GM21447 (cell line): Measurements from ENCODE around the gene MARK3.

Experiments
- ATAC-seq: cut with Tn5 transposase; IDR thresholded peaks from one replicate; pipeline ENCODE4 v1.9.1; 2021; ENCODE audit not compliant: unreplicated experiment

Gene MARK3

DNA sequence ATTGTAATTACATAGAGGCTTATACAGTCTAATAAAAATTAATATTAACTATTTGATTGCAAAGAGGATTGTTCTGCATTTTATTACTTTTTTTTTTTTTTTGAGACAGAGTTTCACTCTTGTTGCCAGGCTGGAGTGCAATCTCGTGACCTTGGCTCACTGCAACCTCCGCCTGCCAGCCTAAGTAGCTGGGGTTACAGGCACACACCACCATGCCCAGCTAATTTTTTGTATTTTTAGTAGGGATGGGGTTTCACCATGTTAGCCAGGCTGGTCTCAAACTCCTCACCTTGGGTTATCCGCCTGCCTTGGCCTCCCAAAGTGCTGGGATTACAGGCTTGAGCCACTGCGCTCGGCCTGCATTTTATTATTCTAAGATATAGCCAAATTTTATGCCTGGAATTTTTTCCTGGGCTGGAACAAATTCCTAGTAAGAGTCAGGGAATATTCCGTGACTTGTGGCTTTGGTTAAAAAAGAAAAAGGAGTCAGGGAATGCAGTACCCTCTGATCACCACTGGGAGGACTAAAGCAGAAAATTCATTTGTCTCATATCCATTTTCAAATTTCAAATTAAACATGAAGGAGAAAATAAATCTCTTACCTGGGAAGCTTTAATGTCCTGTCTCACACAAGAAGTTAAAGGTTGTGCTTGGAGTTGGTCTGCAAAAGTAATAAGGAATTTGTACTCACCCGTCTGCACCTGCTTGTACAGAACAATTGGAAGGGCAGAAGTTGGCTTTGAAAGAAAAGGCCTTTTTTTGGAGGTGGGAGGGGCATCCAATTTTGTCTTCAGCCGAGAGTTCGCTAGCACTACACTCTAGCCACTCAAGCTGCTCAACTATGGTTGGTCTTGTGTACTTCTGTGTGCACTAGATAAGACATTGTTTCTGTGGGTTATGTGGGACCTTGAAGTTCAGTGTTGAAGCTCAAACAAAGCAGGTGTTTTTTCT is 8.7 kb downstream of the MARK3 start:
- ATAC-seq = no peak

DNA sequence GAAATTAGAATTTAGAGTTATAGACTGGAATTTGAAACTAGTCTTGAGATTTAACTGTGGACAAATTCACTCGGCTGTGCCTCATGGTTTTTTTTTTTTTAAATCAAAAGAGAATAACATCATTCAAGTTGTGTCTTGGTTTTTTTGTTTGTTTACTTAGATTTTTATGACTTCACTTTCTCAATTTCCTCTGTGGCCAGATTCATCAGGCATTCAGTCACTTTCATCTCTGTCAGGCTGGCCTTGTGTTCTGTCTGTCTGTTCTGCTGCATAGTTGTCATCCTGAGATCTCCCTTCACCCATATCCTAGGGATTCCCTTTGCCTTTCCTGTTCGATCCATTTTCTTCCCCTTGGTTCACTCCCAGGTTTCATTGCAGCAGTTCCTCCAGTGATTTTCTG is 10.0 kb downstream of the MARK3 start:
- ATAC-seq = no peak

DNA sequence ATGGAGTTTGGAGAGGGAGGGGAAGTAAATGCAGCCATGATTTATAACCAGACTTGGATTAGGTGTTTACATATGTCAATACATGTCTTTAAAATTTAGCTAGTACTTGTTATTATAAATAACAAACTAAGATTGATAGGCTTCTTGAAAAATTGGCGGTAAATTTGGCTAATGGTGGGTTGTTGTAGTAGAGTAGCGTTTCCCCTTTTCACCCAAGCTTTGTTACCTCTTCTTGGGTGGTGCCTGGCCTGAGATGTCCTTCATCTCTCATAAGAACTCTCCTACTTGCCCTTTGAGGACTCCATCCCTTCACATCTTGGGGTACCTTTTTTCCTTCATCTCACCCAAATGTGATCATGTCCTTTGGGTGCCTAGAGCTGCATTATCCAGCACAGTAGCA is 11.2 kb downstream of the MARK3 start:
- ATAC-seq = no peak

DNA sequence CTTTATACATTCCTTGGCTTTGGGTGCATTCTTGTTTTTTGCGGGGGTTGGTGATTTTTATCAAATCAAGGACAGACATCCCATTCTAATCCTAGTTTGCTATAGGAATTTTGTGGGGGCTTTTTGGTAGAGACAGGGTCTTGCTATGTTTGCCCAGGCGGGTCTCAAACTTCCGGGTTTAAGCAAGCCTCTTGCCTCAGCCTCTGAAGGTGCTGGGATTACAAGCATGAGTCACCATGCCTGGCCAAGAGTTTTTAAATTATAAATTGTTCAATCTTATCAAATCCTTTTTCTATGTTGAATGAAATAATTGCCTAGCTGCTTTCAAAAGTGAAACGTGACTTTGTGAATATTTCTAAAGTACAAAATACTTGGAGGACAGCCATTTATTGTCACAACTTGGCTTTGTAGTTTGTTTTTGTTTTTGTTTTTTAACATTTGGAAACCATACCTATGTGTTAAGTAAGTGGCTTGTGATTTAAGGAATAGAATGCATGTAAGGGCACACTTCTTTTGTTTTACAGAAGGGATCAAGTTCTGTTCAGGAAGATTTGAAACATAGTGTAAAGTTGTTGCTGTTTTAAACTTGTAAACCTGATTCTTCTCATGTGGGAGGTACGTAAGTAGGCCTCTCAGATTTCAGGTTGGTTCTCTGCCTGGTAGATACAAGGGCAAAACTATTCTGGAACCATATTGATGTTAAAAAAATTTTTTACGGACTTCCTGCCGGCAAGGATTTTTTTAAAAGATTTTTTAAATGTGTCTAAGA is 13.4 kb downstream of the MARK3 start:
- no peak for ATAC-seq

DNA sequence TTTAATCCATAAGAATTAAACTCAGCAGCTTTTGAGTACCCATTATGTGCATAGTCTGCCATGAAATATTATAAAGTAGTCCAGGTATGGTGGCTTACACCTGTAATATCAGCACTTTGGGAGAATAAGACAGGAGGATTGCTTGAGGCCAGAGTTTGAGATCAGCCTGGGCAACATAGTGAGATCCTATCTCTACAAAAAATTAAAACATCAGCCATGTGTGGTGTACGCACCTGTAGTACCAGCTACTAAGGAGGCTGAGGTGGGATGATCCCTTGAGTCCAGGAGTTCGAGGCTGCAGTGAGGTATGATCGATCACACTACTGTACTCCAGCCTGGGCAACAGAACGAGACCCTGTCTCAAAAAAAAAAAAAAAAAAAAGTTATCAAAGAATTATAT is 15.3 kb downstream of the MARK3 start:
- no peak for ATAC-seq

DNA sequence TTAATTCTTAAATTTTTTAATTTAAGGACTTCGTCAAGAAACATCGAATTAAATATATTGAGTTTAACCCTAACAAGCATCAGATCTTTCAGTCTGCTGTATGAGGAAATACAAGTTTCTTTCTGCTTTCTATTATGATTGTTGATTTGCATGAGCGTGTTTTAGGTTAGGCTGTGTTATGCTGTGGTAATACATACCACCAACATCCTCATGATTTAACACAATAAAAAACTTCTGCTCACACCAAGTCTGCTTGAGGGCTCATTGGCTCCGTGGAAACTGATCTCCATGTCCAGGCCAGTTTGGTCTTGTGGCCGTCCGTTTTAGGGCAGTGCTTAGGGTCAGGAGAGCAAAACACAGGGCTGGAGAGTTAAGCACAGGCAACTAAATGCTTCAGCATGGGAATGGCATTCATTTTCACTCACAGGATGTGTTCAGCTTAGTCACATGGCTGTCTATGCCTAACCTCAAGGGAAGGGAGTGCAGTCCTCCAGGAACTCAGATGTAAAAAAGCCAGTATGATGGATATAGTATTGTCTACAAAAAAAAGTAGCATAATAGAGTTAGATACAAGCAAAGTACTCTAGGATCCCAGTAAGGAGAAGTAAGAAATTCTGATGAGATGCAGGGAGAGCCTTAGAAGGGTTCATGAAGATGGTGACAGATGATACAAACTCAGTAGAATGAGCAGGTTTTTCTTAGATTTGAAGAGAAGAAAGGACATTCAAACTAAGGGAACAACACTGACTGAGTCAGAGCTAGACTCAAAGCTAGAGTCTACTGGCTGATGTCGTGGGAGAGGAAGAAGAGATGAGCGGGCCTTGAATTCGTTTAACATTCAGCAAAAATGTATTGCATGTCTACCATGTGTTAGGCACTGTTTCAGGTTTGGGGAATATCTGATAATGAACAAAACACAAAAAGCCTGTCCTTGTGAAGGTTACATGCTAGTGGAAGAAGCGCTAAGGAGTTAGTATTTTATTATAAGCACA is 16.3 kb downstream of the MARK3 start:
- ATAC-seq = no peak

DNA sequence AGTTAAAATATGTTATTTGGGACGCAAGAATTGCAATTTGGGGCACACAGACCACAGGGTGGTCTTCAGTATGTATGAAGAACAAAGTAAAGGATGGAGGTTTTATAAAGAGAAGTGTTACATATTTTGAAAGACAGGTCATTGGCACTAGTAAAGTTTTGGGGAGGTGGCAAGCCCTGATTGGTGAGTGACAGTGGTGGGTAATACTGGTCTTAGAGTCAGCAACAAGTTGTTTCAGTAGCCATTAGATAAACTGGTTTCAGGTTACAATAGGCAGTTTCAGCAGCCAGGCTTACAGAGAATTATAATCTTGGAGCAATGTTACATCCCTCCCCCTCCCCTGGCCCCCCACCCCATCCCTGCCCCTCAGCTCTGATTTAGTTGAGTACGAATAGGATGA is 17.5 kb downstream of the MARK3 start:
- ATAC-seq = no peak

DNA sequence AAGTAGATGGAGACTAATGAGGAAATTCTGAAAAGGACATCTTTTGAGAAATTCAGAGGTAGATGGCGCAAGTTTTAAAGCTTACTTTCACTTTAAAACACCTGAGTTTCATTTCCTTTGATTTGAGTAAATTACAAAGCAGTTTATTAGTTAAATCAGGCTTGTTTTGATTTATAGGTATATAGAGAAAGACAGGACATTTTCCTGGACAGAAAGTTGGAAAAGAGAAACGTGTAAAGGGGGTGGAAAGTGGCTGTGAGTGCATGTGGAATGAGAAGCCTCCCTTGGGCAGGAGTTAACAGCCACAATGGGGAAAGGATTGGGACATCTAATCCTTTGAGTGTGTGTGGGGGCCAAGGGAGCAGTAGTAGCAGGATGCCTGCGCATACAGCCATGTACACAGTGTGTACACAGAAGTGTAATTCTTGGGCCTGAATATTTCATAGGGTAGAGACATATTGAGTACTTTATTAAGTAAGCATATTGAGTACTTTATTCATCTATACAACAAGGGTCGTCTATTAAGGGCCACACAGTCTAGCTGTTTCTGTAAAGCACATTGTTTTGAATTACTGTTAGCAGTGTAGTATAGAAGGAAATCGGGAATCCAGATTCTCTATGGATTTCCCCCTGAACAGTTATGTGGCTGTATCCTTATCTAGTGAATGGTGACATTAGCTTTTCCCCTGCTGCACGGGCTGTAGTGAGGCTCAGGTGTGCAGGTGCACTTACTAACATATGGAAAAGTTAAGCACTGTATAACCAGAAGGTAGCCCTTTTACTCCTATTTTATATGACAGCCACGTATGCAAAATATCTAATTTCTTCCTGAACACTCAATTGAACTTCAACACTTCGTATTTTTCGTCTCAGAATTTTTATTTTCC is 19.1 kb downstream of the MARK3 start:
- no peak for ATAC-seq

DNA sequence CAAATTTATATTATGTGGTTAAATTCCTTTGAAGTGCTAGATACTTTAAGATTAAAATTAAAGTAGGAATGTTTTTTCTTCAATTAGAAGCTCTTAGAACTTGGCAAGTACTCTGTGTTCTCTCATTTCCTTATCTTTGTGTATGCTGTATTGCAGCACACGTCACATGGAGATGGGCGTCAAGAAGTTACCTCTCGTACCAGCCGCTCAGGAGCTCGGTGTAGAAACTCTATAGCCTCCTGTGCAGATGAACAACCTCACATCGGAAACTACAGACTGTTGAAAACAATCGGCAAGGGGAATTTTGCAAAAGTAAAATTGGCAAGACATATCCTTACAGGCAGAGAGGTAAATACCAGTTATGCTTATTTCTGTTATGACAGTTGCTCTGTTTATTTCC is 19.7 kb downstream of the MARK3 start:
- no peak for ATAC-seq

DNA sequence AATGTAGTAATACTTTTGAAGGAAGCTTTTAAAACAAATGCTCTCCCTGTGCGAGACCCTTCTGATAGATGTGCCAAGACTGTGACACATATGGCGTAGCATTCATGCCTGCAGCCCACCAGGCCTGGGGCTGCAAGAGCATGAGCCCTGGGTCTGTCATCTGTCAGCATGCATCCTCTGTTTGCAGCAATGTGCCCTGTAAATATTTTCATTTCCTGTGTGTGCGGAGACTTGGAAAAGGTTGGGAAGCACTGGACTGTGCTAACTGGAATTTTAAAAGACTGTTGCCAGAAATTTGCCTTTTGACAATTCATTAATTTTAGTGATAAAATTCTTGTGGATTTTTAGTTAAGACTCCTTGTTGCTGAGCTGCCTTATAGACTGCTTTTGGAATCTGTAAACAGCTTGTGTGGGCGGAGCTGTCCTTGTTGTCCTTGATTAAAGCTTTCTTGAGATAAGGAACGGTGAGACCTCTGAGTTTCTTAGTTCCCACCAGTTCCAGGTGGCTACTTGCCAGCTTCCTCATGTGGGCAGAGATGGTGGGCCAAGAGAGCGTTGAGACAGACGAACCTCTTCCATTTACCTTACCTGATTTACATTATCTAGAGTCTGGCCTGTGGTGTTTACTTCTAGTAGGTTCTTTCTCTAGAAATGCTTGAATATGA is 23.4 kb downstream of the MARK3 start:
- no peak for ATAC-seq

DNA sequence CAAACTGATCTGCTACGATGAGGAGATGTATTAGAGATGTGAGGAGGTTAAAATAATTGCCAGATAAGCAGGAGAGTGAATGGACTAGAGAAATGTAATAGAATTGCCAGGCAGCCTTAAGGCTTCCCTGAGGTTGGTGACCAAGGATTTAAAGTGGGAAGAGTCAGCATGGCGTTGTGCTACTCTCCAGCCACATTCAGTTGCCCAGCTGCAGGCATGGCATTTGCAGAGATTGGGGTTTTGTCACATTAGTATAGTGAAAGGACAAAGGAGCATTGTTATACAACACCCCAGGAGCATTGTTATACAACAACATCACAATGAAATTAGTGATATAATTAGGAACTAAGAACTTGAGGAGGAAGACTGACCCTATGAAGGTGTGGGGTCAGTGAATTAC is 31.7 kb downstream of the MARK3 start:
- no peak for ATAC-seq

DNA sequence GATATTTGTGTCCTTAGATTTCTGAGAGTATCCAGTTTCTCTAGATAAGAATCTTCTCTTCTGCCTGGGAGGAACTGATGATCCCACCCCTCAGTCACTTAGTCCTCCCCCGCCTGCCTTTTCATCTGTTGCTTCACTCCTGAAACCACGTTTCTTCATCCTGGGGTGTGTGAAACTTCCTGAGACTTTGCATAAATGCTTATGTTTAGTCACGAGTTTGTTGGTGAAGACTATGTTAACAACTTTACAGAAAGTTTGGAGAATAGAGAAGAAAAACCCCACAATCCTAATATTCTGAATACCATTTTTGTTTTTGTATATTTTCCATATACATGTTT is 33.2 kb downstream of the MARK3 start:
- no peak for ATAC-seq

DNA sequence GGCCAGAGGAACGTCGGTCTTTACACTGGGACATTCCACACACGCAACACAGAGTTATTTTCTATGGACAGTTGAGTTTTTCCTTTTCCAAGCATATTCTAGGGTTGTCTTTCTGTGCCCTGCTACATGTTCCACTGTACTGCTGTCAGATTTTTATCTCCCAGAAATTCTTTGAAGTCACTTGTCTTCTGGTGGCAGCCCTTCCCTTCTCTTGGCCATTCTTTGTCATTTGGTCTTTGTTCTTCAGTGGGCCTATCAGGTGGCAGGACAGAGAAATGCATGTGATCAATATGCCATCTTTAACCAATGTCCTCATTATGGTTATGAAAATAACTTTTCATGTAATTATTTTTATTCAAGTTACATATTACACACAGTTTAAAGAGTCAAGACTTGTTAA is 36.3 kb downstream of the MARK3 start:
- ATAC-seq = no peak

DNA sequence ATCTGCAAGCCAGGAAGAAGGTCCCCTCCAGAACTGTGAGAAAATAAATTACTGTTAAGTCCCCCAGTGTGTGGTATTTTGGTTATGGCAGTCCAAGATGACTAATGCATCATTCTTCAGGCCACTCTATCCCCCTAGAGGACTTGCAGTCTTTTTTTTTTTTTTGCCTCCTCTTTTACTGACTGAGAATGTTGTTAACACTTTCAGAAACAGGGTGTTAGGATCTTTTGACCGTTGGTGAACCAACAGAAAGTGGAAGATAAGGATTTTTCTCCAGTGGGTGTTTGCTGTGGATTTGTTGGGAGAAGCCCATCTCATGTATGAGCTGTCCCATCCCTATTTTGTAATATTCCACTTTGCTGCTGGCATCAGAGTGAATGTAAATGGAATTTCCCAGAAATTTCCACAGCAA is 37.8 kb downstream of the MARK3 start:
- no peak for ATAC-seq

DNA sequence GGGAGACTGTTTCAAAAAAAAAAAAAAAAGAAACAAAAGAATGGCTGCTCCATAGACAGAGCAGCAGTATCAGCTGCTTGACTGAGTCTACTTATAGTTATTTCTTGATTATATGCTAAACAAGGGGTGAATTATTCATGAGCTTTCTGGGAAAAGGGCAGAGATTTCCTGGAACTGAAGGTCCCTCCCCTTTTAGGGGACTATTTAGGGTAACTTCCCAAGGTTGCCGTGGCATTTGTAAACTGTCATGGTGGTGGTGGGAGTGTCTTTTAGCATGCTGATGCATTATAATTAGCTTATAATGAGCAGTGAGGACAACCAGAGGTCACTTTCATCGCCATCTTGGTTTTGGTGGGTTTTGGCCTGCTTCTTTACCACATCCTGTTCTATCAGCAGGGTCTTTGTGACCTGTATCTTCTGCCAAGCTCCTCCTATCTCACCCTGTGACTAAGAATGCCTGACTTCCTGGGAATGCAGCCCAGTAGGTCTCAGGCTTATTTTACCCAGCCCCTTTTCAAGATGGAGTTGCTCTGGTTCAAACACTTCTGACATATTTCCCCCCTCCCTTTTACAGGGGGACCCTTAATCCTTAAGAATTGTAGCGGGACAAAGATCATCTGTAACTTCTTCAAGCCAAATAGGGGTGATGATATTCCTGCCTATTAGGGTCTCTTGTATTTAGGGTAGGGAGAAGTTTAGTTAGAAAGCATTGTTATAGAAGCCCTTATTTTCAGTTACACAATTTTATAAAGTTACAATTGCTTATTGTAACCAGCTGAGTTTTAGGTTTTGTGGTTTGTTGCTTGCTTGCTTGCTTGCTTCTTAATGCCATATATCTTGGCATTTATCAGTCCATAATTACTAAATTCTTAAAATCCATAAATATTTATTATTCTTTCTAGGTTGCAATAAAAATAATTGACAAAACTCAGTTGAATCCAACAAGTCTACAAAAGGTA is 42.5 kb downstream of the MARK3 start:
- ATAC-seq = no peak

DNA sequence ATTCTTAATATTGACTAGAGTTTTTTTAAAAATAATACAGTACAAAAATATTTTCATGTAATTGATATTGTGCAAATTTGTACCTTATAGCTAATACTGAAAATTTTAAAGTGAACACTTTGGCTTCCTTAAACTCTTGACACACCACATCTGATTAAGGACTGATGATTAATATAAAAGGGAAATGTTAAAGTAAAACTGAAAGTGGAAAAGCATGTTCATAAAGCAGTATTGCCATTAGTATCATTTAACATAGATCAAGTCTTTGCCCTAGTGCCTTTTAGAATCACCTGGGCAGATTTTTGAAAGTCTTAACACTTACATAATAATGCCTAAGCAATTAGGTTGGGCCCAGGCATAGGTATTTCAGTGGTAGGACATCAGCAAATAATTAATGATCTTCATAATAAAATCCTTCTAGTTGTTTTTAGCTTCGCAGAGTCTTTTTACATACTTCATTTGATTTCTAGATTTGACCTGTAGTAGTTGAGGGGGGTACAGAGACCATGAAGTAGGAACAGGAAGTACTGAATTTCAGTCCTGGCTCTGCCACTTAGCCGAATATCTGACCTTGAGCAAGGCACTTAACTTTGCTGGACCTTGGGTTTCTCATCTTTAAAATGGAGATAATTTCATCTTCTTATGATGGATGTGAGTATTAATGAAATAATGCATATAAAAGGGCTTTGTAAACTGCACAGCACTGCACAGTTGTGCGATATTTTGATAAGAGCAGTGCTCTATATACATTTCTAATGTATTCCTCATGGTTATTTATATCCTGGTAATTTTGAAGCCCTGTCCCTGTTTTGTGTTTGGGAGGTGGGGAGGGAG is 43.7 kb downstream of the MARK3 start:
- ATAC-seq = no peak

DNA sequence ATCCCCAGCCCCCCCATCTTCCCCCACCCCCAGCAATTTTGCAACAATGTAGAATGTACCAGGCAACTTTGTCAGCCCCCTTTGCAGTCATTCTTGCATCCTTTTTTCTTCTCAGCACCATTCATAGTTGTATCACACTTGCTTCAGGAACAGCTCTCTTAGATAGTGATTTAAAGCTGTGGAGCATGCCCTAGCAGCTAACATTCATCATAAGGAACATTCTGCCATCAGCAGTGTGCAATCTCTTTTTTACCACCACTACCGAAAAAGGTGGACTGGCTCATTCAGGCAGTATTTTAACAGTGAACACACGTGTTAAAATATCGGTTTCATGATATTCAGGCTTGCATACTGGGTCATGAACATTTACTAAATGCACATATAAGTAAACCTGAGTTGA is 45.1 kb downstream of the MARK3 start:
- ATAC-seq = no peak

DNA sequence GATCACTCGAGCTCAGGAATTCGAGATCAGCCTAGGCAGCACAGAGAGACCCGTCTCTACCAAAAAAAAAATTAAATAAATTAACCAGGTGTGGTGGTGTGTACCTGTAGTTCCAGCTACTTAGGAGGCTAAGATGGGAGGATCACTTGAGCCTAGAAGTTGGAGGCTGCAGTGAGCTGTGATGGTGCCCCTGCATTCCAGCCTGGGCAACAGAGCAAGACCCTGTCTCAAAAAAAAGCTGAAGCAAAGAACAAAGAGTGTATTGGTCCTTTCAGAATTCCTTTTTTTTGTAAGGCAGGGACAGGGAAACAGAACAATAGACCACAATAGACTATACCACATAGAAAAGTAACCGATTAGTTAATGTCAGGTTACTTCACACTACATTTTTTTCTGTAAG is 47.4 kb downstream of the MARK3 start:
- no peak for ATAC-seq
